ENCODE data around the gene ZBTB18.
A peak's percentile ranks its signal among the peaks of the same experiment; 100 is the strongest.
"Not testable (repeated sequence)": the region's sequence is repeated elsewhere in the genome, so short reads cannot be mapped to it uniquely, and the experiment has no call there.

ZBTB18 gene

GRCh38 chr1:244042293-244042692 is 8.8 kb upstream of the ZBTB18 start:
- no peak for DNase-seq

- DNase-seq, result no peak
Measured at GRCh38 chr1:244044423-244044822, 6.7 kb upstream of the ZBTB18 start.

DNA sequence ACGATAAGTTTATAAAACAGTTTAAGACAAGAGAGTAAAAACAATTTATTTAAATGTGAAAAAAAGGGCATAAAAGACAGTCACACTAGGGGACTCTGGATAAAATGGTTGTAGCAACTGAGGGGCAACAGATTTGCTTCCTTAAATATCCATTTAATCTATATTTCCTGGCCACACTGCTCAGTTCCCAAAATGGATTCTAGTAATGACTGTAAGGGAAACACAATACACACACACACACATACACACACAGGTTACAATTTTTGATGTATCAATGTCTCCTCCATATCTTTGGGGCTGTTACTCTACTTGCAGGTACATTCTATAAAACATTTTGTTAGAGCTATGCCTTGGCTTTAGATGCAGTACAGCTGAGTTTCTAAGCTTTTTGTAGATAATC is 4.8 kb upstream of the ZBTB18 start:
- not testable (repeated sequence) for DNase-seq

- no peak for DNase-seq
Measured at GRCh38 chr1:244046907-244047611, 4.0 kb upstream of the ZBTB18 start.

GRCh38 chr1:244047621-244048255 is 3.3 kb upstream of the ZBTB18 start:
- no peak for DNase-seq

GRCh38 chr1:244048256-244049161 is 2.6 kb upstream of the ZBTB18 start:
- DNase-seq, result peak; percentile 89 to 97 (median 95)

- DNase-seq, result peak in 2 of 4 experiments; percentile 33 to 34
Measured at GRCh38 chr1:244049162-244050013, 1.7 kb upstream of the ZBTB18 start.

DNA sequence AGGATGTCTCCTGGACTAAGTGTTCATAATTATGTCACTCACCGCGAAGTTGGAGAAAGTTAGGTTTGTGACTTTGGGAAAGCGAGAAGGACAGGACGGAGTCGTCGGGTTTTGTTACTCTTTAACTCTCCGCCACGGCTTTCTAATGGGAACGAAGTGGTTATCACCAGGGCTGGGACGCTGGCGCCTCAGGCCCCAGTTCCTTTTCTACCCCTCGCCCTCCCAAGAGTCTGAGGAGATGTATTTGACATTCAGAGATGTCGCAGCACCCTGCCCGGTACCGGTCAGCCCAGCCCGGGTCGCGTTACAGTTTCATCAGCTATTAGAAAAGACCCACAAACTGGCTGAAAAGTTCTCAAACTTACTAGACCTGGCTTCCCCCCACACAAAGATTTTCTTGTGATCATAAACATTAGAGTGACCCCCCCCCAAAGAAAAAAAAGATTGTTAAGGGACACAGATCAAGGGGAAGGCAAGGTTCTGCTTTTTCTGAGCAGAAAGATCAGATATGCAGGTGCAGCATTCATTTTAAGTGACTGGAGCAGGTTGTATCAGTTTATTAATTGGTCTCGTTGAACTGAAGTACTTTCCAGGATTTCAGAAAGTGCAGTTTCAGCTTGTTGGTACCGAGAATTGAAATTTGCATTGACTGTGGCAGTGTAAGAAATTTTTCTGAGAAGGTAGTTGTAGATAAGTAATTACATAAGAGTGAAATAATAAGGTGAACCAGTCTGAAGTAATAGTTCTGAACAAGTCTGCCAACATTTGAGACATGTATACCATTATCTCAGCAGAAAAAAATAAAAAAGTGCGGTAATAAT is 859 bp upstream of the ZBTB18 start:
- DNase-seq, result no peak

GRCh38 chr1:244052016-244052727 is 1.1 kb downstream of the ZBTB18 start:
- no peak for DNase-seq

GRCh38 chr1:244052728-244053312 is 1.7 kb downstream of the ZBTB18 start:
- DNase-seq, result no peak

DNA sequence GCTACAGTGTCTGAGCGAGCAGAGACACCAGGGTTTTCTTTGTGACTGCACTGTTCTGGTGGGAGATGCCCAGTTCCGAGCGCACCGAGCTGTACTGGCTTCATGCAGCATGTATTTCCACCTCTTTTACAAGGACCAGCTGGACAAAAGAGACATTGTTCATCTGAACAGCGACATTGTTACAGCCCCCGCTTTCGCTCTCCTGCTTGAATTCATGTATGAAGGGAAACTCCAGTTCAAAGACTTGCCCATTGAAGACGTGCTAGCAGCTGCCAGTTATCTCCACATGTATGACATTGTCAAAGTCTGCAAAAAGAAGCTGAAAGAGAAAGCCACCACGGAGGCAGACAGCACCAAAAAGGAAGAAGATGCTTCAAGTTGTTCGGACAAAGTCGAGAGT is 2.7 kb downstream of the ZBTB18 start:
- no peak for DNase-seq

DNA sequence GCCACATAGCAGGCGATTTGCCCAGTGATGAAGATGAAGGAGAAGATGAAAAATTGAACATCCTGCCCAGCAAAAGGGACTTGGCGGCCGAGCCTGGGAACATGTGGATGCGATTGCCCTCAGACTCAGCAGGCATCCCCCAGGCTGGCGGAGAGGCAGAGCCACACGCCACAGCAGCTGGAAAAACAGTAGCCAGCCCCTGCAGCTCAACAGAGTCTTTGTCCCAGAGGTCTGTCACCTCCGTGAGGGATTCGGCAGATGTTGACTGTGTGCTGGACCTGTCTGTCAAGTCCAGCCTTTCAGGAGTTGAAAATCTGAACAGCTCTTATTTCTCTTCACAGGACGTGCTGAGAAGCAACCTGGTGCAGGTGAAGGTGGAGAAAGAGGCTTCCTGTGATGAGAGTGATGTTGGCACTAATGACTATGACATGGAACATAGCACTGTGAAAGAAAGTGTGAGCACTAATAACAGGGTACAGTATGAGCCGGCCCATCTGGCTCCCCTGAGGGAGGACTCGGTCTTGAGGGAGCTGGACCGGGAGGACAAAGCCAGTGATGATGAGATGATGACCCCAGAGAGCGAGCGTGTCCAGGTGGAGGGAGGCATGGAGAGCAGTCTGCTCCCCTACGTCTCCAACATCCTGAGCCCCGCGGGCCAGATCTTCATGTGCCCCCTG is 3.3 kb downstream of the ZBTB18 start:
- no peak for DNase-seq

DNA sequence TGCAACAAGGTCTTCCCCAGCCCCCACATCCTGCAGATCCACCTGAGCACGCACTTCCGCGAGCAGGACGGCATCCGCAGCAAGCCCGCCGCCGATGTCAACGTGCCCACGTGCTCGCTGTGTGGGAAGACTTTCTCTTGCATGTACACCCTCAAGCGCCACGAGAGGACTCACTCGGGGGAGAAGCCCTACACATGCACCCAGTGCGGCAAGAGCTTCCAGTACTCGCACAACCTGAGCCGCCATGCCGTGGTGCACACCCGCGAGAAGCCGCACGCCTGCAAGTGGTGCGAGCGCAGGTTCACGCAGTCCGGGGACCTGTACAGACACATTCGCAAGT is 3.8 kb downstream of the ZBTB18 start:
- no peak for DNase-seq

GRCh38 chr1:244056577-244056976 is 5.5 kb downstream of the ZBTB18 start:
- no peak for DNase-seq

DNA sequence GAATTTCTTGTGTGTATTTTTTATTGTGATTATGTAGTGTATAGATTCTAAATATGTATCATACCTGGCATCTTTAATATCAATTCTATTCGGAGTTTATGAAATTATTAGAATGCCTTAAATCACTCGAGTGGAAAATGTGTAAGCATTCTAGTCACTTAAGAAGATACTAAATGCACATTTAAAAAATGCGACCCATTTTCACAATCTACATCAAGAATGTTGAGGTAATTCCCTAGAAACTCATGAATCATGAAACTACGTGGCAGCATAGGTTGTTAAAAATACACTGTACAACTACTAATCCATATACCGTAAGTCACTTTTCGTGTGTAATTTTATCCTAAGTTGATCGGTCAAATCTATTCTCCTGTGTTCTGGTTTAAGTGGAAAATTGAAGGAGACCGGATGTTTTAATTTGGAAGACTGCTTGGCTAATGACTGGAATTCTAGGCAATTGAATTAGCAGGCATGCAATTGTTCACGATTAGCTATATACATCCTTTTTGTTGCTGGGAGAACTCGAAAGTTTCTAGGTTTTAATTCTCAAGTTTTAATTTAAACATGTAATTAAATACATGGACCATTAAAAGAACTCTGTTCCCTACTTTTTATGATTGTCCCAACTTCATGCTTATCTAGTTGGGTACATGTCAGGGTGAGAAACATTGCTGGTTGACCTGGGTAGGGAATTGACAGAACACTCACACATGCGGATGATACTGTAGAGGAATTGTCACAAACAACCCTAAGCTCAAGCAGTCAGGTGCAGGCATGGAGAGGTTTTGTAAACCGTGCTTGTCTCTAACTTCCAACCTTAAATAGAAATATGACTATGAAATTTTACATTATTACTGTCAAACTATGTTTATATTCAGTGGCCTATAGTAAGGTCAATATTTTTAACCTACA is 6.6 kb downstream of the ZBTB18 start:
- DNase-seq, result no peak

DNA sequence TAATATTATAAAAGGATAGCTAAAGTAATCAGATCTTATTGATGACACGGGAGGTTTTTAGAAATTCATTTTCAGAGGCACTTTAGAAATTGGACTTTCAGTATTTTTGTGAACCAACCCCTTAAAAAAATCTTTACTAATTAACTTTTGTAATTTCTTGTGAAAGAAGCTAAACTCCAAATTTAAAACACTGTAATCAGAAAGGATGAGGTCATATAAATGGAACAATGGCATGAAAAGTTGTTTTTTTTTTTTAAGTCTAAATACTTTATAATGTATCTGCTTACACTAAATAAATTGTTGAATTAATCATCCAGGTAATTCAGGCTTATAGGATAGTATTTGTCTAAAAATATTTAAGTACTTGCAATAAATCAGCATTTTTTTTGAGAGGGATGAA is 9.0 kb downstream of the ZBTB18 start:
- DNase-seq, result no peak

DNA sequence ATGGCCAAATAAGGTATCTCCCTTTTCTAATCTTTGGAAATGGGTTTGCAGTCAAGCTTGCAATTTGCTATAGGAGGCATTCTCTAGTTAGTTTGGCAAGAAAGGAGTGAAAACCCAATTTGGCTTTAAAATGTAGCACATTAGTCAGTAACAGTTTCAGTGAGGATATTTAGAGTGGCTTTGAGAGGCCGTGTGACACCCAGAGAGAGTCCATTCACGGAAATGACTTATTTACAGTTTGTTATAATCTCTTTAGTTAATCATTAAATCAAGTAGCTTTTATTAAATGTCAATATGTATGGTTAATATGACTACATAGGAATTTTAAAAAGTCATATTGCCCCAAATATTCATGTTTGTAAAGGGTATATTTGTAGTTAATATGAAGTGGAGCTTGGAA is 9.6 kb downstream of the ZBTB18 start:
- no peak for DNase-seq

GRCh38 chr1:244062156-244062725 is 11.2 kb downstream of the ZBTB18 start:
- DNase-seq, result no peak

GRCh38 chr1:244063498-244063897 is 12.4 kb downstream of the ZBTB18 start:
- DNase-seq, result no peak
